ENCODE data around the gene CCL23. TPM values are rescaled to one million over a fixed set of nuclear protein-coding genes. Genes with fewer than 3 reads are reported as not detected.

The CCL23 gene
- total RNA-seq, 3 donors from 2014 or later (not counting 1 experiment from before 2014, with no cell fraction given) = 0.68 to 0.80 TPM; not detected in 1

GRCh38 chr17:36060816-36061215 is 43.0 kb upstream of the CCL23 start:
- Mint-ChIP-seq H3K27me3 (ENCODE audit: low read depth in 2 of 2) (no peaks in the 10 kb centered on the region), H3K4me1 (peaks cover 54 to 59% of the 10 kb centered on the region in 2 donors), H3K4me3 (no peak overlapping the region), H3K9me3 (peaks cover 0 to 2% of the 10 kb centered on the region in 2 donors), H3K27ac (no peak overlapping the region), H3K36me3 (no peaks in the 10 kb centered on the region)
- Histone ChIP-seq H3K27ac (ENCODE audit: low read length) (no peak overlapping the region), H3K36me3 (ENCODE audit: control insufficient read depth, insufficient read depth, low read length) (no peaks in the 10 kb centered on the region), H3K4me1 (ENCODE audit: control insufficient read depth, insufficient read depth, low read length) (peaks cover 16% of the 10 kb centered on the region), H3K4me3 (ENCODE audit: low read length) (no peak overlapping the region), H3K27me3 (ENCODE audit: control insufficient read depth, insufficient read depth, low read length) (no peaks in the 10 kb centered on the region), H3K9me3 (ENCODE audit: control insufficient read depth, insufficient read depth, low read length) (no peaks in the 10 kb centered on the region)
- 94% methylated on average over 2 of the region's 2 CpGs for WGBS (ENCODE audit: insufficient coverage)
- intact Hi-C loops (cut with micrococcal nuclease) = no loop called here
- ATAC-seq = no peak
- DNase-seq = no peak
- TF ChIP-seq CTCF (IDR thresholded peaks at IDR 0.05) = no peak

GRCh38 chr17:36059406-36059805 is 41.6 kb upstream of the CCL23 start:
- no peak overlapping the region for H3K27ac Mint-ChIP-seq
- H3K27me3 Mint-ChIP-seq (ENCODE audit: low read depth in 2 of 2) = no peaks in the 10 kb centered on the region
- no peak for TF ChIP-seq CTCF (IDR thresholded peaks at IDR 0.05)
- Histone ChIP-seq H3K27me3 (ENCODE audit: control insufficient read depth, insufficient read depth, low read length) (no peaks in the 10 kb centered on the region), H3K4me1 (ENCODE audit: control insufficient read depth, insufficient read depth, low read length) (peaks cover 5% of the 10 kb centered on the region), H3K27ac (ENCODE audit: low read length) (no peak overlapping the region), H3K4me3 (ENCODE audit: low read length) (no peak overlapping the region), H3K36me3 (ENCODE audit: control insufficient read depth, insufficient read depth, low read length) (no peaks in the 10 kb centered on the region), H3K9me3 (ENCODE audit: control insufficient read depth, insufficient read depth, low read length) (no peaks in the 10 kb centered on the region)
- DNase-seq (no peak), ATAC-seq (no peak)
- 94% methylated on average over 7 of the region's 7 CpGs for WGBS (ENCODE audit: insufficient coverage)
- H3K4me3 Mint-ChIP-seq = no peak overlapping the region
- H3K9me3 Mint-ChIP-seq = peaks cover 0 to 2% of the 10 kb centered on the region in 2 donors
- peaks cover 47 to 50% of the 10 kb centered on the region in 2 donors for H3K4me1 Mint-ChIP-seq
- H3K36me3 Mint-ChIP-seq = no peaks in the 10 kb centered on the region
- intact Hi-C loops (cut with micrococcal nuclease) = no loop called here

- Mint-ChIP-seq H3K4me3 (no peak overlapping the region), H3K27ac (no peak overlapping the region), H3K9me3 (no peaks in the 10 kb centered on the region), H3K36me3 (no peaks in the 10 kb centered on the region), H3K4me1 (peaks cover 33 to 36% of the 10 kb centered on the region in 2 donors), H3K27me3 (ENCODE audit: low read depth in 2 of 2) (no peaks in the 10 kb centered on the region)
- DNase-seq (no peak), ATAC-seq (no peak)
- H3K4me1 ChIP-seq (ENCODE audit: control insufficient read depth, insufficient read depth, low read length) = no peaks in the 10 kb centered on the region
- H3K36me3 ChIP-seq (ENCODE audit: control insufficient read depth, insufficient read depth, low read length) = no peaks in the 10 kb centered on the region
- no peaks in the 10 kb centered on the region for H3K9me3 ChIP-seq (ENCODE audit: control insufficient read depth, insufficient read depth, low read length)
- TF ChIP-seq CTCF (IDR thresholded peaks at IDR 0.05) = no peak
- no peak overlapping the region for H3K27ac ChIP-seq (ENCODE audit: low read length)
- H3K4me3 ChIP-seq (ENCODE audit: low read length) = no peak overlapping the region
- intact Hi-C loops (cut with micrococcal nuclease) = no loop called here
- no peaks in the 10 kb centered on the region for H3K27me3 ChIP-seq (ENCODE audit: control insufficient read depth, insufficient read depth, low read length)
Measured at GRCh38 chr17:36057911-36058310, 40.1 kb upstream of the CCL23 start.

GRCh38 chr17:36055921-36056520 is 38.2 kb upstream of the CCL23 start:
- no peak for DNase-seq
- H3K27me3 Mint-ChIP-seq (ENCODE audit: low read depth in 2 of 2) = no peaks in the 10 kb centered on the region

More at GRCh38 chr17:36055921-36056520, 38.2 kb upstream of the CCL23 start:
- Mint-ChIP-seq H3K36me3 (peaks cover 15% of the 10 kb centered on the region), H3K27ac (no peak overlapping the region), H3K9me3 (no peaks in the 10 kb centered on the region), H3K4me3 (no peak overlapping the region), H3K4me1 (peaks cover 17 to 21% of the 10 kb centered on the region in 2 donors)
- H3K9me3 ChIP-seq (ENCODE audit: control insufficient read depth, insufficient read depth, low read length) = no peaks in the 10 kb centered on the region
- no peaks in the 10 kb centered on the region for H3K4me1 ChIP-seq (ENCODE audit: control insufficient read depth, insufficient read depth, low read length)
- WGBS (ENCODE audit: insufficient coverage) = 76% methylated on average over 4 of the region's 4 CpGs
- H3K4me3 ChIP-seq (ENCODE audit: low read length) = no peak overlapping the region
- no peak overlapping the region for H3K27ac ChIP-seq (ENCODE audit: low read length)
- TF ChIP-seq CTCF (IDR thresholded peaks at IDR 0.05) = no peak
- no peaks in the 10 kb centered on the region for H3K36me3 ChIP-seq (ENCODE audit: control insufficient read depth, insufficient read depth, low read length)
- H3K27me3 ChIP-seq (ENCODE audit: control insufficient read depth, insufficient read depth, low read length) = no peaks in the 10 kb centered on the region
- intact Hi-C loops (cut with micrococcal nuclease) = no loop called here
- no peak for ATAC-seq

All from natural killer cell (primary cell).